Gastroesophageal sphincter (tissue), 3 donors: Measurements from ENCODE around the gene LRRC26.

Source experiments
- CTCF ChIP-seq, 4 experiments: fragments of 200-600 bp in 2 of 4; fragments of 450-650 bp in 2 of 4; sonication (generic) in 1 of 4; IDR thresholded peaks; one replicate each; pipeline ENCODE4 v1.5.1; 2017 to 2019; ENCODE audit warnings: antibody characterized with exemption in 4 of 4, mild to moderate bottlenecking in 2 of 4, moderate library complexity in 2 of 4
- EP300 ChIP-seq: sonication (generic); formaldehyde crosslinking; IDR thresholded peaks from one replicate; pipeline ENCODE4 v1.6.1; 2017; ENCODE audit warnings: antibody characterized with exemption, mild to moderate bottlenecking
- POLR2A ChIP-seq, 2 donors: fragments of 450-650 bp; IDR thresholded peaks; one replicate each; pipeline ENCODE4 v1.6.1; 2017; ENCODE audit warnings: antibody characterized with exemption in 2 of 2, mild to moderate bottlenecking in 2 of 2, moderate library complexity in 1 of 2

- TF ChIP-seq POLR2A (IDR thresholded peaks at IDR 0.05), result no peak
- TF ChIP-seq CTCF (IDR thresholded peaks at IDR 0.05), result no peak
- TF ChIP-seq EP300, result no peak
Measured at GRCh38 chr9:137128158-137128861, 41.5 kb downstream of the LRRC26 start.
